Ovary (tissue), 10 donors: ENCODE data around the gene MED7. TPM values are rescaled to one million over a fixed set of nuclear protein-coding genes. Genes with fewer than 3 reads are reported as not detected.
A peak's percentile ranks its signal among the peaks of the same experiment; 100 is the strongest.

ENCODE experiments used
- DNase-seq, 5 donors: peaks; one replicate each; pipeline ENCODE4 v3.0.0-alpha.2; 2019 to 2020
- H3K27ac ChIP-seq, 2 donors: fragments of 200-600 bp; one replicate each; pipeline versions ENCODE4 v1.5.1 to v1.8.0; 2019 to 2022
- H3K27me3 ChIP-seq: fragments of 200-600 bp; one replicate; pipeline ENCODE4 v1.8.0; 2022
- H3K36me3 ChIP-seq: fragments of 200-600 bp; sonication (generic); one replicate; pipeline ENCODE4 v1.5.1; 2019
- H3K4me1 ChIP-seq: one replicate; pipeline ENCODE4 v1.8.1; 2013; ENCODE audit warnings: mild to moderate bottlenecking, moderate library complexity; ENCODE audit not compliant: insufficient read depth
- H3K4me3 ChIP-seq: fragments of 200-600 bp; sonication (generic); one replicate; pipeline ENCODE4 v1.5.1; 2017
- H3K9me3 ChIP-seq, 2 donors: fragments of 200-600 bp in 1 of 2; sonication (generic) in 1 of 2; one replicate each; pipeline versions ENCODE4 v1.5.1 to v1.8.1; 2013 to 2019; ENCODE audit warnings: mild to moderate bottlenecking in 1 of 2, moderate library complexity in 1 of 2
- EP300 ChIP-seq: sonication (generic); formaldehyde crosslinking; IDR thresholded peaks from one replicate; pipeline ENCODE4 v1.6.1; 2017; ENCODE audit warnings: antibody characterized with exemption
- POLR2A ChIP-seq: fragments of 450-650 bp; IDR thresholded peaks from one replicate; pipeline ENCODE4 v1.6.1; 2017; ENCODE audit warnings: antibody characterized with exemption, mild to moderate bottlenecking, moderate library complexity
- WGBS, 3 donors: extraction: QIAGEN DNeasy Blood & Tissue Kit in 1 of 3; methylation state at CpG; one replicate each; pipeline versions ENCODE4 v1.1.5 to v1.1.7; 2013 to 2017; 5-methylcytosine and 5-hydroxymethylcytosine counted together
- intact Hi-C, 4 donors: fragments of 100-400 bp; cut with DNase I; formaldehyde crosslinking; loops; one replicate each; pipeline versions ENCODE4 v1.11.0 to v1.15.1; 2022 to 2023
- long read RNA-seq, 3 donors: library from polyadenylated mRNA in 2 of 3; unstranded in 2 of 3; transcript quantifications; one replicate each; pipeline ENCODE4 v2.0.0 and lab custom pipeline, GENCODE V29; 2021 to 2026
- polyA plus RNA-seq, 2 donors: library from polyadenylated mRNA; stranded (reverse); fragments of 200-250 nt in 1 of 2; fragments of 350-450 nt in 1 of 2; fragmentation: Illumina TruSeq in 1 of 2; extraction: RNeasy Lipid Tissue Mini Kit (QIAGEN cat#74804) in 1 of 2; gene quantifications; one replicate each; pipeline ENCODE4 v1.2.3, GENCODE V29; 2013 to 2014
- total RNA-seq, 7 donors: library from RNA; depleted of rRNA in 2 of 7; stranded (reverse); fragments of >200 nt in 2 of 7; fragmentation: NEBNext Ultra II Directional in 3 of 7; extraction: Animal tissue kit (Norgen Biotek cat#: 25700) in 3 of 7; gene quantifications; one replicate each; pipeline versions ENCODE4 v1.1.0 to v1.2.4, GENCODE V29; 2016 to 2023
- TF ChIP-seq, protein P1 (sequence below), 3 donors: fragments of 450-650 bp in 2 of 3; fragments of 200-600 bp in 1 of 3; IDR thresholded peaks; one replicate each; pipeline versions ENCODE4 v1.5.1 to v1.8.0; 2016 to 2022; ENCODE audit warnings: antibody characterized with exemption in 3 of 3, mild to moderate bottlenecking in 1 of 3
- donor health status: DM: no; HTN: no; CAD: no; lungs with moderate emphysema.
- donor health status: DM: no; HTN: no; CAD: no.
- donor health status: Bipolar disorder and iron deficiency.
- donor health status: DM: yes; HTN: yes; CAD: no.
- donor health status: DM: no; HTN: no; CAD: no.
- donor health status: DM: yes; HTN: yes; CAD: no.

The MED7 gene, protein sequence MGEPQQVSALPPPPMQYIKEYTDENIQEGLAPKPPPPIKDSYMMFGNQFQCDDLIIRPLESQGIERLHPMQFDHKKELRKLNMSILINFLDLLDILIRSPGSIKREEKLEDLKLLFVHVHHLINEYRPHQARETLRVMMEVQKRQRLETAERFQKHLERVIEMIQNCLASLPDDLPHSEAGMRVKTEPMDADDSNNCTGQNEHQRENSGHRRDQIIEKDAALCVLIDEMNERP
- 10 to 100 TPM in 5 of 7 donors, 1 to 10 TPM in 2; 7.7 to 14.2 (median 11.5) TPM for total RNA-seq
- 10 to 100 TPM; 10.3 to 15.1 TPM for polyA plus RNA-seq
- long read RNA-seq, donor 1, transcript MED7-201 (2 exons, 2,402 nt): major isoform, 30 of 34 reads
- long read RNA-seq, donor 1, partial matches to known transcripts: 1 of 34 reads
- long read RNA-seq, donor 1, other reads (novel, unspliced or antisense): 2 of 34 reads
- long read RNA-seq, donor 2, transcript MED7-202 (2 exons, 1,382 nt): minor isoform, 6 of 38 reads
- long read RNA-seq, donor 2, transcript MED7-201 (2 exons, 2,402 nt): major isoform, 17 of 38 reads
- long read RNA-seq, donor 2, partial matches to known transcripts: 15 of 38 reads
- long read RNA-seq, donor 2, other reads (novel, unspliced or antisense): 0 of 38 reads
- long read RNA-seq, donor 3, transcript MED7-201 (2 exons, 2,402 nt): major isoform, 5 of 9 reads
- long read RNA-seq, donor 3, partial matches to known transcripts: 1 of 9 reads
- long read RNA-seq, donor 3, other reads (novel, unspliced or antisense): 1 of 9 reads

DNA sequence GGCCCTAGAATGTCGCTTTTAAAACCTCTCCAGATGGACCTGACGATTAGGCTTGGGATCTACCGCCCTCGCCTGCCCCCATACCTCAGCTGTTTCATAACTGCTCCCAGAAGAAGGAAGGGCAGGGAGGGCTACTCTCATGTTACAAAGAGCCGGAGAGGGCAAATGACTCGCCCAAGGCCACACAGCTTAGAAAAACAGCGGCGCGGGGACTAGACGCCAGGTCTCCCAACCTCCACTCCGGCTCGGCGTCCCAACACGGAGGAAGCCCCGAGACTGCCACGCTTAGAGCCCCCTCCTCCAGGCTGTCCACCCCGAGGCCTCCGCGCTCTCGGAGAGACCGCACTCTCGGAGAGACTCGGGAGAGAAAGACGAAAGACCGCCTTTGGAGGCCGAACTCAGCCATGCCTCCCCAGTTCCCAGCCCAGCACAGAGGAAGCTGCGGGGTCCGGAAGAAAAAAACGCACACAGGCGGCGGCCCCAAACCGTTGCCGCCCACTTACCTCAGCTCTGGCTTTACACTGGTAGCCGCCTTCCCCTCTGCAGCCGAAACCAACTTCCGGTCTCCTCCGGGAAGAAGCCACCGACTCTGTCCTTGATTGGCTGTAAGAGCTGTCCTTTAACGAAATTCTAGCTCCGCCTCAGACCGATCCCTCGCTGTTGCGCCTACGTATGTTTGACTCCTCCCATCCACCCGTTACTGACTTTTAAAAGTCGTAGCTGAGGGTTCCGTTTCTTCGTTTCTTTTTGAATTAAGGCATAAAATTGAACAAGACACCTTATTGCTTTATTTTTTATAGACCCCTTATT lies at the start of gene MED7:
Gene MED7, minus strand, starts transcription at position 549 of the 810 bp plus-strand sequence. CDS start 3,434 bp downstream, outside the sequence.
- Histone ChIP-seq H3K4me3 (peak within 1 kb of the TSS; percentile 79), H3K27me3 (no peaks in the 10 kb centered on the region), H3K9me3 (no peaks in the 10 kb centered on the region), H3K36me3 (no peaks in the 10 kb centered on the region), H3K27ac (peak within 1 kb of the TSS; percentile 58 to 80), H3K4me1 (no peaks in the 10 kb centered on the region)
- DNase-seq: peak; percentile 89 to 94 (median 90)
- intact Hi-C loops: no loop called here
- TF ChIP-seq, protein P1, sequence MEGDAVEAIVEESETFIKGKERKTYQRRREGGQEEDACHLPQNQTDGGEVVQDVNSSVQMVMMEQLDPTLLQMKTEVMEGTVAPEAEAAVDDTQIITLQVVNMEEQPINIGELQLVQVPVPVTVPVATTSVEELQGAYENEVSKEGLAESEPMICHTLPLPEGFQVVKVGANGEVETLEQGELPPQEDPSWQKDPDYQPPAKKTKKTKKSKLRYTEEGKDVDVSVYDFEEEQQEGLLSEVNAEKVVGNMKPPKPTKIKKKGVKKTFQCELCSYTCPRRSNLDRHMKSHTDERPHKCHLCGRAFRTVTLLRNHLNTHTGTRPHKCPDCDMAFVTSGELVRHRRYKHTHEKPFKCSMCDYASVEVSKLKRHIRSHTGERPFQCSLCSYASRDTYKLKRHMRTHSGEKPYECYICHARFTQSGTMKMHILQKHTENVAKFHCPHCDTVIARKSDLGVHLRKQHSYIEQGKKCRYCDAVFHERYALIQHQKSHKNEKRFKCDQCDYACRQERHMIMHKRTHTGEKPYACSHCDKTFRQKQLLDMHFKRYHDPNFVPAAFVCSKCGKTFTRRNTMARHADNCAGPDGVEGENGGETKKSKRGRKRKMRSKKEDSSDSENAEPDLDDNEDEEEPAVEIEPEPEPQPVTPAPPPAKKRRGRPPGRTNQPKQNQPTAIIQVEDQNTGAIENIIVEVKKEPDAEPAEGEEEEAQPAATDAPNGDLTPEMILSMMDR (IDR thresholded peaks at IDR 0.05): no peak
- TF ChIP-seq POLR2A (peak; percentile 86), EP300 (no peak)
- 1% methylated on average over 48 of the region's 48 CpGs for WGBS, 3 donors

- H3K4me3 ChIP-seq: no peak overlapping the region
- H3K27me3 ChIP-seq: no peaks in the 10 kb centered on the region
- DNase-seq: no peak
- intact Hi-C loops: no loop called here
- no peaks in the 10 kb centered on the region for H3K36me3 ChIP-seq
- TF ChIP-seq, protein P1 (IDR thresholded peaks at IDR 0.05): no peak
- TF ChIP-seq POLR2A (no peak), EP300 (no peak)
- H3K4me1 ChIP-seq: no peaks in the 10 kb centered on the region
- WGBS, 3 donors: 81 to 93% (median 84%) methylated on average over 7 of the region's 7 CpGs
- no peak overlapping the region for H3K27ac ChIP-seq
- H3K9me3 ChIP-seq: peaks cover 0 to 3% of the 10 kb centered on the region in 2 donors
Measured at GRCh38 chr5:157189223-157189622, 46.6 kb upstream of the MED7 start.

DNA sequence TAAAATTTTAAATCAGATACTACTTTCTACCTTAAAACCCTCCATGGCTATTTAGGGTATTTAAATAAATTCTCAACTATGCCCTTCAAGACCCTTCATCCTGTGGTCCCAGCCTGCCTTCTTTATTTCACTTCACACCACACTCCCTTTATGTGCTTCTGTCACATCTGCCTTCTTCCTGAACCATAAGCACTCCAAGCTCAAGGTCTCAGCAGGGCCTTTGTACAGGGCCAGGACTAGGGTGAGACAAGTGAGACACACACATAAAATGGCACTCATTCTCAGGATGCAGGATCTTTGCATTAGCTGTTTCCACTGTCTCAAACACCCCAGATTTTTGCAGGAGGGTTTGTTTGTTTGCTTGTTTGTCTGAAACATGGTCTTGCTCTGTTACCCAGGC lies 45.6 kb upstream of the MED7 start:
- Histone ChIP-seq H3K4me1 (no peaks in the 10 kb centered on the region), H3K36me3 (no peaks in the 10 kb centered on the region), H3K9me3 (peaks cover 0 to 3% of the 10 kb centered on the region in 2 donors), H3K27ac (no peak overlapping the region), H3K4me3 (no peak overlapping the region), H3K27me3 (no peaks in the 10 kb centered on the region)
- TF ChIP-seq, protein P1 (IDR thresholded peaks at IDR 0.05): no peak
- no peak for DNase-seq
- intact Hi-C loops: no loop called here

DNA sequence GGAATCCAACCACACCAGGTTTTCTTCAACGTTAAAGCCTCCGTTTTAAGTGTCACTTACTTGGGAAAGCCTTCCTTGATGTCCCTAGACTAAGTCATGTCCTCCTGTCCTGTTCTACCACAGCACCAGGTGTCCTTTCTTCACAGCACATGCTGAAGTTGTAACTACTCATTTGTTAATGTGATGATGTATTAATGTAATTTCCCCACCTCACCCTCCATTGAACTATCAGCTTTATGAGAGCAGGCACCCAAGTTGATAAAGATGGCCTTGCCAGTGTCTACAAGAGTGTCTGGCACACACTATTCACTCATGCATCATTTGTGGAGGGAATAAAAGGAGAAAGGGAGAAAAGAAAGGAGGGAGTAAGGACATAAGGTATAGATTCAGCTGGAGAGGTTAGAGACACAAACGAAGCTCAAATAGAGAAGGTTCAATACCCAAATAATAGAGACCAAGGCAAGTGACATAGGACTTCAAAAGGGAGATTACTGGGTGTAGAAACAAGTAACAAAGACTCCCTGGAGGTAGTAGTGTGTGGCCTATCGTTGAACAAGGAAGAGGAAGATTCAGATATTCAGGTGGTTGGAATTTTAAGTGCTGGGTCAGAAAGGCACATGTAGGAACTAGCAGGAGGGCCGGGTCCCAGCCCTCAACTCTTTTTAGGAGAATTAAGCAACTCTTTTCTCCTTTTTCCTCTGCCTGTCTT lies 44.5 kb upstream of the MED7 start:
- peaks cover 0 to 2% of the 10 kb centered on the region in 2 donors for H3K9me3 ChIP-seq
- WGBS, 3 donors: 59 to 70% (median 62%) methylated on average over 5 of the region's 5 CpGs
- H3K4me3 ChIP-seq: no peak overlapping the region
- TF ChIP-seq, protein P1 (IDR thresholded peaks at IDR 0.05): no peak
- TF ChIP-seq POLR2A (no peak), EP300 (no peak)
- H3K27me3 ChIP-seq: no peaks in the 10 kb centered on the region
- no peak overlapping the region for H3K27ac ChIP-seq
- no peaks in the 10 kb centered on the region for H3K4me1 ChIP-seq
- no peaks in the 10 kb centered on the region for H3K36me3 ChIP-seq
- intact Hi-C loops: no loop called here
- DNase-seq: no peak
